Adrenal gland (tissue), 5 donors: ENCODE results near the gene TNFRSF6B.

ENCODE experiments used
- CTCF ChIP-seq, 6 experiments: fragments of 450-650 bp in 4 of 6; fragments of 200-600 bp in 2 of 6; sonication (generic) in 1 of 6; IDR thresholded peaks; 1 replicate in 5 of 6; 2 replicates in 1 of 6; pipeline versions ENCODE4 v1.5.1 to v1.8.0; 2016 to 2021; ENCODE audit warnings: antibody characterized with exemption in 6 of 6, mild to moderate bottlenecking in 2 of 6, moderate library complexity in 1 of 6
- POLR2A ChIP-seq, 2 donors: fragments of 450-650 bp; IDR thresholded peaks; one replicate each; pipeline ENCODE4 v1.6.1; 2017; ENCODE audit warnings: antibody characterized with exemption in 2 of 2, mild to moderate bottlenecking in 2 of 2, moderate library complexity in 1 of 2
- donor health status: DM: no; HTN: no; CAD: no.

GRCh38 chr20:63745961-63746731, 49.7 kb downstream of the TNFRSF6B start:
- TF ChIP-seq CTCF (IDR thresholded peaks at IDR 0.05) (no peak), POLR2A (IDR thresholded peaks at IDR 0.05) (no peak)
